Stimulated activated effector memory CD8-positive, alpha-beta T cell treated with anti-CD3 and anti-CD28 coated beads, Interleukin-12 subunit alpha, Interleukin-12 subunit beta, amount 100 ng/mL, for 72 hours (primary cell): ENCODE results near the gene NKD1.

Source experiments
- ATAC-seq: fragments of 150-1000 bp; cut with Tn5 transposase; 2 replicates; pipeline ENCODE4 v1.10.0; 2021
- DNase-seq, 2 donors: peaks; one replicate each; pipeline ENCODE4 v3.0.0; 2021 to 2022; ENCODE audit warnings: low spot score in 2 of 2
- H3K27ac Mint-ChIP-seq: one replicate; pipeline ENCODE4 v1.8.0; 2022; ENCODE audit warnings: mild to moderate bottlenecking, mixed read lengths
- H3K36me3 Mint-ChIP-seq: one replicate; pipeline ENCODE4 v1.8.0; 2022; ENCODE audit warnings: mild to moderate bottlenecking, mixed read lengths
- H3K4me1 Mint-ChIP-seq: one replicate; pipeline ENCODE4 v1.8.0; 2022; ENCODE audit warnings: mixed read lengths
- H3K4me3 Mint-ChIP-seq: one replicate; pipeline ENCODE4 v1.8.0; 2022; ENCODE audit warnings: mild to moderate bottlenecking, mixed read lengths
- H3K9me3 Mint-ChIP-seq: one replicate; pipeline ENCODE4 v1.8.0; 2022; ENCODE audit warnings: mixed read lengths

The NKD1 gene

DNA sequence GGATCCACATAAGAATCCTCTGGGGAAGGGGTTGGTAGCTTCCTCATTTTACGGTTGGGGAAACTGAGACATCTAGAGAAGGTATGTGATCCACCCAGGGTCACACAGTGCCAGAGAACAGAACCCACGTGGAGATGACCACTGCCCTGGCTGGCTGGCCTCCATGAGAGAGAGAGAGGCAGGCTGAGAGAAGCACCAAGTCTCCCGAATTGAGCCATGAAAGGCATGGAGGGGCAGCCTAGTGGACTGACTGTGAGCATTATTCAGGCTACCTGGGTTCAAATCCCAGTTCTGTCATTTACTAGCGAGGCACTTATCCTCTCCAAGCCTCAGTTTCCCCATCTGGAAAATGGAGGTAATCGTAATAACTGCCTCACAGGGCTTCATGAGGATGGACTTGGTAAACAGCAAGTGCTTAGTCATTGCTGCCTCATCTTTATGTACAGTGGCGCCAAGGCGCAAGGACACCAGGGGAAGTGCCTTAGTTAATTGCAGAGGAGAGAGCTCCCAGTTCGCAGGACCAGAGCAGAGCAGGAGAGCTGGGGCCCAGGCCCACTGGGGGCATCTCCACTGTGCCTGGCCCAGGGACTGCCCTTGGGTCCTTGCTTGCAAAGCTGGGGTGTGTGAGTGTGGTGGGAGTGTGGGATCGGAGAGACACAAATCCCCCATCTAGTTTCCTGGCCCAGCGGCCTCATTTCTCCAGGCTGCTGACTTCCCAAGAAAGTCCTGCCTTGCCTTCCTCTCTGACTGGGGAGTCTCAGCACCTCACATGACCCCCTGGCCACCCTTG, 71.7 kb downstream of the NKD1 start:
- H3K4me3 Mint-ChIP-seq = no peak overlapping the region
- no peaks in the 10 kb centered on the region for H3K9me3 Mint-ChIP-seq
- no peak for ATAC-seq
- H3K27ac Mint-ChIP-seq = no peak overlapping the region
- H3K36me3 Mint-ChIP-seq = no peaks in the 10 kb centered on the region
- no peak for DNase-seq
- H3K4me1 Mint-ChIP-seq = no peaks in the 10 kb centered on the region

DNA sequence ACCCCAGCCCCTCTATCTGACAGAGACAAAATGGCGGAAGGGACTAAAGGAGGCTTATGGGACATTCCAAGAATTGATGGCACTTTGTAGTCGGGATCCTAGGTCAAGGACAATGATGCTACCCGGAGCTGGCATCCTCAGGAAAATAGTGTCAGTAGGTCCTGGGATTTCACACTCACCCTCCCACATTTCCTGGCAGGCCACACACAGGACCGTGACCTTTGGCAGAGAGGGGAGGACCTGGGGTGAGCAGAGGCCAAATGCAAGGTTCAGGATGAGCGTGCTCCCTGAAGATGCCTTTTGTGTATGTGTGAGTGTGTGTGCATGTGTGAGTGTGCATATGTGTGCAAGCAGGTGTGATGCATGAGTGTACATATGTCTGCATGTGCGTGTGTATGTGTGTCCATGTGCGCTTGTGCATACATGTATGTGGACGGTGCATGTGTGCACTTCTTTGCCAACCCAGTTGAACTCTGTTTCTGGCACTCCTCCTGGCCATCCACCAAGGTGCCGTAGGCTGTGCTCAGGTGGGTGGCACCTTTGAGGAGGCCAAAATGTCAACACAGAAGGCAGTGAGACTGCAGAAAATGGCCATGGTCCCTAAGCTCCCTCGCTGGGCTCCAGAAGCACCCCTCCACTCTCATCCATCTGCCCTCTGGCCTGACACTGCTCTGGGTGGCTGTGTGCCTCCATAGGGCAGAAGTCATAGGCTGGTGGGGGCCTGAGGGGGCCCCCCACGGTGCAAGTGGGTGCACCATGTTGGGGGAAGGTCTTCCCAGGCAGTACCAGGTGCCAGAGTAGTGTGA, 72.7 kb downstream of the NKD1 start:
- DNase-seq = no peak
- no peaks in the 10 kb centered on the region for H3K36me3 Mint-ChIP-seq
- ATAC-seq = no peak
- peaks cover under 1% of the 10 kb centered on the region for H3K4me1 Mint-ChIP-seq
- H3K27ac Mint-ChIP-seq = no peak overlapping the region
- no peak overlapping the region for H3K4me3 Mint-ChIP-seq
- H3K9me3 Mint-ChIP-seq = no peaks in the 10 kb centered on the region

DNA sequence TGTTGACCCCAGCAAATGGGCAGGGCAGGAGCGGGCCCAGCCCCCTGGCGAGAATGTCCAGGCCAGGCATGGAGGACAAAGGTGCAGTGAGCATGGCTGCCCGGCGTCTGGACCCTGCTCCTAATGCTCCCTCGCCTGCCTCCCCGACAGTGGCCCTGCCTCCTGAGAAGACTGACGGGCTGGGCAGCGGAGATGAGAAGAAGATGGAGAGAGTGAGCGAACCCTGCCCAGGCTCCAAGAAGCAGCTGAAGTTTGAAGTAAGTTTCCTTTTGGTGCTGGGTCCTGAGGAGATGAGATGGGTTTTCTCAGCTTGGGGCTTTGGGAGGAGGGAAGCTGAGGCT, 73.2 kb downstream of the NKD1 start:
- H3K36me3 Mint-ChIP-seq = no peaks in the 10 kb centered on the region
- H3K4me3 Mint-ChIP-seq = no peak overlapping the region
- ATAC-seq (no peak), DNase-seq (no peak)
- H3K4me1 Mint-ChIP-seq = peaks cover 6% of the 10 kb centered on the region
- H3K9me3 Mint-ChIP-seq = no peaks in the 10 kb centered on the region
- no peak overlapping the region for H3K27ac Mint-ChIP-seq

DNA sequence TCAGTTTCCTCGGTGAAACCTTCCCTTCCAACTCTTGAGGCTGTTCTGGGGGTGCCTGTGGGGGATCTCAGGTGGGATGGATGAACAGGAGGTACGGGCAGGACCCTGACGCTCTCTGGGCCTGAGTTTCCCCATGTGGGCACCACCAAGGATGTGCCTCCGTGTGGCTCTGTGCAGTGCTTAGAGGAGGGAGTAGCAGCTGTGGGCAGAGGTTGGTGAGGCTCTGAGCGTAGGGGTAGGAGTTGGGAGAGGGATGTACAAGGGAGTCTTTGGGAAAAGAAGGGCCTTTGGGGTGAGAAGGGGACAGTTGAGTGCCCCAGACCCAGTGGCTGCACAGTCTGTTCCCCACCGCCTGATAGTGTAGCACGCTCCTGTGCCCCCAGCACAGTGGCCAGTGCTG, 73.8 kb downstream of the NKD1 start:
- Mint-ChIP-seq H3K27ac (no peak overlapping the region), H3K36me3 (no peaks in the 10 kb centered on the region), H3K4me1 (peaks cover 12% of the 10 kb centered on the region), H3K4me3 (no peak overlapping the region), H3K9me3 (no peaks in the 10 kb centered on the region)
- ATAC-seq = no peak
- no peak for DNase-seq

DNA sequence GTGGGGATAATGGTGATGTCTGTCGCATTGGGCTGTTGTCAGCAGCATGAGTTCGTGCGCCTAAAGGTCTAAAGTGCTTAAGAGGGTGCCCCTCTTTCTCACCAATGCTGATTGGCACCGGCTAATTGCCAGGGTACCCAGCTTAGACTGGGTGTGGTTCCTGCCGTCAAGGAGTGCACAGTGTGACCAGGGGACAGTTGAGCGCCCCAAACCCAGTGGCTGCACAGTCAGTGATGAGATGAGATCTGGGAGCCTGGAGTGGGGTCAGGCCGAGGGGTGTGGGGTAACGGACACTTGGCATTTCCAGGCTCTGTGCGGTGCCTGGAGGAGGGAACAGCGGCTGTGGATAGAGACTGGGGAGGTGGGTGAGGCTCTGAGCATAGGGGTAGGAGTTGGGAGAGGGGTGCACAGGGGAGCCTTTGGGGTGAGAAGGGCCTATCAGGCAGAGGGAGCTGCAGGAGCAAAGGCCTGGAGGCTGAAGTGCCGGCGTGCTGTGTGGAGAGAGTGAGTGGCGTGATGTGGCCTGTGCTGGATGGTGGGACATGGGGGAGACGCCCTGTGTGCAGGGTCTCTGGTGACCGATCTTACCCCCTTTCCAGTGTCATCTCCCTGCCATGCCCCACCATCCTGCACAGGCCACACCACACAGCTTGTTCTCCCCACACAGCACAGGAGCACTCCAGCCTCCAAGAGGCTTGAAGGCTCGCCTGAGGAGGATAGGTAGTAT, 74.6 kb downstream of the NKD1 start:
- no peaks in the 10 kb centered on the region for H3K9me3 Mint-ChIP-seq
- no peak for DNase-seq
- no peak overlapping the region for H3K27ac Mint-ChIP-seq
- H3K4me3 Mint-ChIP-seq = no peak overlapping the region
- H3K4me1 Mint-ChIP-seq = peaks cover 20% of the 10 kb centered on the region
- H3K36me3 Mint-ChIP-seq = no peaks in the 10 kb centered on the region
- ATAC-seq = no peak

DNA sequence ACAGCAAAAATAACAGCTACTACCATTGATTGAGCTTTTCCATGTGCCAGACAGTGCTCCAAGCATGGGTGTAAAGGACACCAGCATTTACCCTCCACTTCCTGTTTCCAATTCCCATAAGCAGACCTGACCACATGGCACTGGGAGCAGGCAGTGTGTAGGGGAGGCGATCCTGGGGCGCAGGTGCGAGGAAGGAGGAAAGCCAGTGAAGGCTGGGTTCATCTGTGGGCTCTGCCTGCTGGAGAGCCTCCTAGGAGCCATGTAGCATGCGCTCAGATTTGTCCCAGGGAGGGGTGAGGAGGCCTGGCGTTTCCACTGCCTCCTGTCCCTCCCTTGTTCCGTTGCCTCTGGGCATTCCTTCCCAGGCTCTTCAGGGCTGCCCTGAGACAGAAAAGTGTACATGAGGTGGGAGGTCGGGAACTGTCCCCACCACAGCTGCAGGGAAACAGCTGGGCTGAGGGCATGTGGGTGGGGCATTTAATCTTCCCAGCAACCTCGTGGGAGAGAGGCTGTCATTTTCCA, 76.3 kb downstream of the NKD1 start:
- Mint-ChIP-seq H3K36me3 (no peaks in the 10 kb centered on the region), H3K4me3 (no peak overlapping the region), H3K9me3 (no peaks in the 10 kb centered on the region), H3K27ac (no peak overlapping the region), H3K4me1 (peaks cover 24% of the 10 kb centered on the region)
- ATAC-seq = no peak
- no peak for DNase-seq

DNA sequence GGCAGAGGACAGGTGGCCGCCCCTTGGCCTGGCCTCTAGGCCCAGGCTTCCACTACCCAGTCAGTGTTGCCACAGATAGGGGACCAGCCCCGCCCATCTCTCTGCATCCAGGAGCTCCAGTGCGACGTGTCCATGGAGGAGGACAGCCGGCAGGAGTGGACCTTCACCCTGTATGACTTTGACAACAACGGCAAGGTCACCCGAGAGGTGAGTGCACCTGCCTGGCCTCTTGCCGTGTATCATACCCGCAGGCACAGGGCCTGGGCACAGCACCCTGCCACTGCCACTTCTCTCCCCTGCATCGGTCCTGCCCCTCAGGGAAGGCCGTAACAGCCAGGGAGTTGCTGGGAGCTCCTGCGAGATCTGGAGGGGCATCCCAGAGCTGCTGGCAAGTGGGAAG, 77.2 kb downstream of the NKD1 start:
- ATAC-seq (no peak), DNase-seq (no peak)
- Mint-ChIP-seq H3K4me1 (peaks cover 24% of the 10 kb centered on the region), H3K4me3 (no peak overlapping the region), H3K27ac (no peak overlapping the region), H3K9me3 (no peaks in the 10 kb centered on the region), H3K36me3 (no peaks in the 10 kb centered on the region)

DNA sequence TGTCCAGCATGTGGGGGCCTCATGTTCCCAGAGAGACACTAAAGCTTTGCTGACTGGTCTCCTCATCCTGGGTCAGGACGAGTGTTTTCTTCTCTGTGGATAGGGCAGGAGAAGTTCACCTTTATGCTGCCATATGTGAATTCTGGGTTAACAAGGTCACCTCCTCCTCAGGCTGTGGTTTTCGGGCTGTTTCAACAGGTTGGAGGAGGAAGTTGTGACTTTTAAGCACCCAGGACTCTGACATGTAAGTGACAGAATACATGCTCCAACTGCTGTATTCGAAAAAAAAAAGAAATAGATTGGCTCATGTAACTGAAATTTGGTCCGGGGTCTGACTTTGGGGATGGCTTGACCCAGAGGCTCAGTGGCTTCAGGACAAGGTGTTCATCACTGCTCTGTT, 78.7 kb downstream of the NKD1 start:
- Mint-ChIP-seq H3K9me3 (no peaks in the 10 kb centered on the region), H3K4me1 (peaks cover 24% of the 10 kb centered on the region), H3K27ac (peak overlapping the region; percentile 89), H3K4me3 (peak overlapping the region; percentile 49), H3K36me3 (no peaks in the 10 kb centered on the region)
- no peak for DNase-seq
- ATAC-seq = no peak

DNA sequence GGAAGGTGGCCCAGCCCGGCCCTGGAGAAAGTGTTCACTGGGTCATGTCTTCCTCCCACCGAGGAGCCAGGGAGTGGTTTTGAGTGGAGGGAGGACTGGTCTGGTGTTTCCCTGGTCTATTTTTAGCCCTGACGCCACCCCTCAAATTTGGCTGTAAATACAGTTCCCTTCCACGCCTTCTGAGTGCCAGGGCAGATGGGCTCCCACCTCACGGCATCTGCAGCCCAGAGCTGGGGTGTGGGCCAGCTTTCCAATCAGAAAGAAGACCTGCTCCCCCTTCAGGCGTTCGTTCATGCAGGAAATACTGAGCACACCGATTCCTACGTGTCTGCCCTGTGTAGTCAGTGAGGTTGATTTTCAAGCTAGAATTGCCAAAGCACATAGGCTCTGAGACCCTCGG, 79.2 kb downstream of the NKD1 start:
- no peak for DNase-seq
- no peaks in the 10 kb centered on the region for H3K9me3 Mint-ChIP-seq
- ATAC-seq = peak; percentile 55
- H3K4me1 Mint-ChIP-seq = peaks cover 24% of the 10 kb centered on the region
- H3K4me3 Mint-ChIP-seq = peak overlapping the region; percentile 49
- peak overlapping the region; percentile 89 for H3K27ac Mint-ChIP-seq
- H3K36me3 Mint-ChIP-seq = no peaks in the 10 kb centered on the region

DNA sequence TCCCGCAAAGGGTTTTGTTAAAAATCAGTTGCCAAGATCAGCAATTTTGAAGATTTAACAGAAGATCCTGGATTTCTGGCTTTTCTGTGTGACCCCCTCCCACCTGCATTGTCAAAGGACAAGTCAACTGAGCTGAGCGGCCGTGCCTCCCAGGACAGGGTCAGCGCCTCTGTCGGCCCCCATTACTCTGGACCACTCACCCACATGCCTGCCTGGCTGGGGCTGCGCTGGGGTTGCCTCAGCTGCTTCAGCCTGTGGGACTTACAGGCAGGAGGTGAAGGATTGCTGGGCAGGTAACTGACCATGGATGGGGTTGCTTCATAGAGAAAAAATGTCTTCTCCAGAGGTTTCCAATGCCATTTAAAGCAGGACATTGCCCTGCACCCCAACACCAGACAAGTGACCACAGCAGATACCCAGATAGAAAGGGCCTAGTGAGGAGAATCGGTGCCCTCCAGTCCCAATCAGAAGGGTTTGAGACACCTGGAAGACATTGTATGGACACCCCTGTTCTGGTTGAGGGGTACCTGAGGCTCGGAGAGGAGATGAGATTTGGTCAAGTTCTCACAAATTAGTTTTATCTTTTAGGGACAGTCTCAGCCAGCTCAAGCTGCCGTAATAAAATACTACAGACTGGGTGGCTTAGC, 80.1 kb downstream of the NKD1 start:
- DNase-seq = no peak
- Mint-ChIP-seq H3K36me3 (no peaks in the 10 kb centered on the region), H3K4me1 (peaks cover 24% of the 10 kb centered on the region), H3K4me3 (no peak overlapping the region), H3K9me3 (no peaks in the 10 kb centered on the region), H3K27ac (peak overlapping the region; percentile 89)
- ATAC-seq = no peak

DNA sequence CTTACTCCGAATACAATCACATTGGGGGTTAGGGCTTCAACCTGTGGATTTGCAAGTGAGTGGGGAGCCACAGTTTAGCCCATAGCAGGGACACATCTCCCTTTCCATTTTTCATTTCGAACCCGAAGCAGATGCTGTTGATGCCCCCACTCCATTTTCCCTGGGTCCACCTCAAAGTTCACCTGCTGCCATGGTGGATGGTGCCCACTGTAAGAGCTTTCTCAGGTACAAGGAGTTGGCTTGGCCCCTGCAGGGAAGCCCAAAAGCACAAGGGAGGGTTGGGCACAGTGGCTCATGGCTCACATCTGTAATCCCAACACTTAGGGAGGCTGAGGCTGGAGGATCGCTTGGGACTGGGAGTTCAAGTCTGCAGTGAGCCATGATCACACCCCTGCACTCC, 81.1 kb downstream of the NKD1 start:
- H3K27ac Mint-ChIP-seq = no peak overlapping the region
- peaks cover 24% of the 10 kb centered on the region for H3K4me1 Mint-ChIP-seq
- DNase-seq = no peak
- H3K9me3 Mint-ChIP-seq = no peaks in the 10 kb centered on the region
- no peak for ATAC-seq
- no peaks in the 10 kb centered on the region for H3K36me3 Mint-ChIP-seq
- no peak overlapping the region for H3K4me3 Mint-ChIP-seq

DNA sequence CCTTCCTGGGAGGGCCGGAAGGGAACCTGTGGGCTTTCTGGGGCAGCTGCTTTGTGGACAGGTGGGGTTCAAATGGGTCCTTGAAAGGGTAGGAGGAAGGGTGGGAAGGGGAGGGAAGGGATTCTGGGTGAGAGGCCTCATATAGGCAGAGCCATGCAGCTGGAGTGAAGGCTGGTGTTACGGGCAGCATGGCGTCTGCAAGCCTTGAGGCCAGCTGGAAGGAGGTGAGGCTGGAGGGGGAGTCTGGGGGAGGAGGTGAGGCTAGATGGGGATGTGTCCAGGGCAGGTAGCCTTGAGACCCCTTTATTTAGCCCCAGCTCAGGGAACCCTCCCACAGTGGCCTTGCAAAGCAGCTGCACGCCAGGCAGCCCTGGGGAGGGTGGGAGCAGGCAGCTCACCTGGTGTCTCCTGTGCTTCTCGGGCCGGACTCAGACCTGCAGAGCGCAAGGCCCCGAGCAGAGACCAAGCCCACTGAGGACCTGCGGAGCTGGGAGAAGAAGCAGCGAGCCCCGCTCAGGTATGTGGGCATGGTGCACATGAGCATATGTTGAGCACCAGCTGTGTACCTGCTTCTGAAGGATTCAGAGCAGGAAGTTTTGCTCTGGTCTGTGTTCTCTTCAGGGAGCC, 82.3 kb downstream of the NKD1 start:
- no peaks in the 10 kb centered on the region for H3K9me3 Mint-ChIP-seq
- H3K27ac Mint-ChIP-seq = no peak overlapping the region
- no peaks in the 10 kb centered on the region for H3K36me3 Mint-ChIP-seq
- ATAC-seq = no peak
- H3K4me3 Mint-ChIP-seq = no peak overlapping the region
- no peak for DNase-seq
- peaks cover 24% of the 10 kb centered on the region for H3K4me1 Mint-ChIP-seq

DNA sequence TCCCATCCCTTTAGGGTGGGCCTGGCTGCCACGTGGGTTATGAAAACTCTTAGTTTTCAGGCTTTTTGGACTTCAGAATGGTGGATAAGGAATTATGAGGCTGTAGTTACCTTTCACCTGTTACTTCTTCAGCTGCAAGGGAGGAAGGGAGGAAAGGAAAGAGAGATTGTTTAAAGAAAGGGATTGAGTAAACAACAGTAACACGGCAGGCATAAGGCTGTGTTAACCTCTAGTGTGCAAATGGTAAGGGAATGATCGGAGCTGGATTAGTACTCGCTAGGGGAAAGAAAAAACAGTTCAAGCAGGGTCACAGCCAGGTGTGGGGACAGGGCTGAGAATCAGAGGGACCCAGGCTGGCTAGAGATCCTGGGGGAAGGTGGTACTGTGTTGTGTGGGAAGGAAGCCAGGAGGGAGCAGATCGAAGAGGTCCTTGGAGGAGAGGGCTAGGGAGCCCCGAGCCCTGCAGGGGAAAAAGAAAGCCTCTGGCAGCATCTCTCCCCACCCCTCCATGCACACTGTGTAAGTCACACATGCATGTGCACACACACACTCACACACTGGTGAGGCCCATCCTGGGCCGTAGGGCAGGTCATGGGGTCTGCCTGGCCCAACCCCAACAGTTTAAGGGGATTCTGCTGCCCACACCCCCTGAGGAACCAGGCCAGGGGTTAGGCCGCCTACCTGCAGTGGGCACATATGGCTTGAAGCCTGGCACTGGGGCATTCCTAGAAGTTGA, 83.2 kb downstream of the NKD1 start:
- no peak overlapping the region for H3K27ac Mint-ChIP-seq
- H3K36me3 Mint-ChIP-seq = no peaks in the 10 kb centered on the region
- H3K4me1 Mint-ChIP-seq = peaks cover 18% of the 10 kb centered on the region
- DNase-seq = no peak
- ATAC-seq = no peak
- H3K9me3 Mint-ChIP-seq = no peaks in the 10 kb centered on the region
- H3K4me3 Mint-ChIP-seq = no peak overlapping the region

DNA sequence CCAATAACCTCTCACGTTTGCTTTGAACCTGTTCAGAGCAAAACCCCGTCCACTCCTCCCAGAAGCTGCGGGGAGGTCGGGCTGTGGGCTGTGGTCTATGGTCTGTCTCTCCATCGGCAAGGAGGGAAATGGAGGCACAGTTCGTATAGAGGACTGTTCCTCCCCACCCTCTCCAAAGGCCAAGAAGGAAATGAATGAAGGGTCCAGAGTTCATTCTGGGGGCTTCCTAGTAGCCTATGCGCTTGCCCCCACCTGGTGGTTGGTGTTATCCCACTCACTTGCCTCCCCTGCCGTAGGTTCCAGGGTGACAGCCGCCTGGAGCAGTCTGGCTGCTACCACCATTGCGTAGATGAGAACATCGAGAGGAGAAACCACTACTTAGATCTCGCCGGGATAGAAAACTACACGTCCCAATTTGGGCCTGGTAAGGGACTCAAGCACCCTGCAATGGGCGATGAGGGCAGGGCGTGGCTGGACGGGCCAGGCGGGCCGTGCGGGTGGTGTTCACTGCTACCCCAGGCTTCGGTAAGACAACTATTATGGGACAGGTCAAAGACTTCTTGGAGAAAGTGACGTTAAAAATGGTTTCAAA, 83.9 kb downstream of the NKD1 start:
- no peak overlapping the region for H3K4me3 Mint-ChIP-seq
- no peak for ATAC-seq
- no peak for DNase-seq
- H3K9me3 Mint-ChIP-seq = no peaks in the 10 kb centered on the region
- H3K36me3 Mint-ChIP-seq = no peaks in the 10 kb centered on the region
- no peak overlapping the region for H3K27ac Mint-ChIP-seq
- H3K4me1 Mint-ChIP-seq = peaks cover 11% of the 10 kb centered on the region
